Endothelial cell of umbilical vein (primary cell): ENCODE measurements around the gene TBC1D4. TPM values are rescaled to one million over a fixed set of nuclear protein-coding genes. Genes with fewer than 3 reads are reported as not detected.

Experiments
- BruUV-seq: library from RNA; stranded (reverse); fragments of 400-500 nt; replicated peaks from 2 replicates; lab custom pipeline; 2021; lab: Mats Ljungman, UMichigan
- CTCF ChIA-PET: fragments of 300-600, 350-600 bp; sonication (Branson Sonifier 250); formaldehyde crosslinking; loops from one replicate; lab custom pipeline; 2021; ENCODE audit warnings: antibody characterized with exemption, inconsistent platforms; lab: Charles Lee
- POLR2A ChIA-PET: fragments of 300-600, 350-600 bp; sonication (Branson Sonifier 250); formaldehyde crosslinking; loops from one replicate; lab custom pipeline; 2021; ENCODE audit warnings: antibody characterized with exemption, inconsistent platforms; lab: Charles Lee
- DNase-seq: peaks from one replicate; pipeline ENCODE4 v3.0.0-alpha.2; 2011; ENCODE audit warnings: low read depth, low spot score
- FAIRE-seq: peaks from 2 replicates; lab custom pipeline; 2011; peaks lifted over from hg19 to GRCh38; lab: Jason Lieb, UNC
- H2AFZ ChIP-seq: 2 replicates; pipeline ENCODE4 v1.6.0; 2012; ENCODE audit warnings: low read depth, low read length, control low read depth, inconsistent platforms
- H3K27ac ChIP-seq: 2 replicates; pipeline ENCODE4 v1.5.1; 2011; ENCODE audit warnings: low read depth, mild to moderate bottlenecking, control low read depth, low read length, moderate library complexity; ENCODE audit not compliant: insufficient read depth
- H3K27me3 ChIP-seq, 2 experiments: 2 replicates each; pipeline versions ENCODE4 v1.6.0 to v1.6.1; 2011; ENCODE audit warnings: low read length in 2 of 2, mixed read lengths in 1 of 2; ENCODE audit not compliant: control insufficient read depth in 2 of 2, insufficient read depth in 2 of 2
- H3K36me3 ChIP-seq, 2 experiments: 2 replicates in 1 of 2; 3 replicates in 1 of 2; pipeline ENCODE4 v1.5.1; 2011; ENCODE audit warnings: low read length in 2 of 2, mild to moderate bottlenecking in 1 of 2, moderate library complexity in 1 of 2; ENCODE audit not compliant: control insufficient read depth in 2 of 2, insufficient read depth in 2 of 2; ENCODE audit errors: extremely low read depth in 1 of 2
- H3K4me1 ChIP-seq: 3 replicates; pipeline ENCODE4 v1.5.1; 2011; ENCODE audit warnings: mild to moderate bottlenecking, low read length; ENCODE audit not compliant: control insufficient read depth, insufficient read depth; ENCODE audit errors: extremely low read depth
- H3K4me2 ChIP-seq: 2 replicates; pipeline ENCODE4 v1.6.1; 2011; ENCODE audit warnings: low read length, control low read depth, mixed read lengths; ENCODE audit not compliant: insufficient read depth
- H3K4me3 ChIP-seq, 3 experiments: fragments of 200-600 bp in 1 of 3; sonication (generic), shearing (Covaris generic) in 1 of 3; replicated peaks in 1 of 3; 2 replicates each; pipeline ENCODE4 v1.5.1; 2011 to 2016; ENCODE audit warnings: control low read depth in 3 of 3, low read length in 3 of 3, mild to moderate bottlenecking in 2 of 3, inconsistent platforms in 1 of 3, low read depth in 1 of 3, moderate library complexity in 1 of 3; ENCODE audit not compliant: insufficient read depth in 1 of 3
- H3K79me2 ChIP-seq: 2 replicates; pipeline ENCODE4 v1.6.0; 2012; ENCODE audit warnings: low read length, inconsistent platforms; ENCODE audit not compliant: control insufficient read depth, insufficient read depth
- H3K9ac ChIP-seq: replicated peaks from 2 replicates; pipeline ENCODE3; 2011; ENCODE audit warnings: low read length, control low read depth; ENCODE audit not compliant: insufficient read depth; ENCODE audit errors: extremely low read depth
- H3K9me1 ChIP-seq: replicated peaks from 3 replicates; pipeline ENCODE4 v1.6.0; 2011; ENCODE audit warnings: mild to moderate bottlenecking, low read length; ENCODE audit not compliant: control insufficient read depth, insufficient read depth; ENCODE audit errors: extremely low read depth
- H3K9me3 ChIP-seq: replicated peaks from 2 replicates; pipeline ENCODE4 v1.5.1; 2012; ENCODE audit warnings: low read length, inconsistent platforms; ENCODE audit not compliant: control insufficient read depth, insufficient read depth
- H4K20me1 ChIP-seq: replicated peaks from 2 replicates; pipeline ENCODE3; 2011; ENCODE audit warnings: mild to moderate bottlenecking, low read length; ENCODE audit not compliant: control insufficient read depth, insufficient read depth; ENCODE audit errors: extremely low read depth
- EZH2 ChIP-seq: IDR thresholded peaks from 2 replicates; pipeline ENCODE4 v1.6.1; 2012; ENCODE audit warnings: borderline replicate concordance, low read depth, mild to moderate bottlenecking, moderate library complexity, low read length, inconsistent platforms; ENCODE audit not compliant: severe bottlenecking
- FOS ChIP-seq: IDR thresholded peaks from 2 replicates; pipeline ENCODE4 v1.6.1; 2011; ENCODE audit warnings: mild to moderate bottlenecking, low read length, moderate library complexity, borderline replicate concordance; ENCODE audit not compliant: insufficient read depth
- GATA2 ChIP-seq: IDR thresholded peaks from 2 replicates; pipeline ENCODE4 v1.7.0; 2011; ENCODE audit warnings: low read depth, mild to moderate bottlenecking, moderate library complexity, mixed read lengths, low read length; ENCODE audit not compliant: insufficient read length, insufficient read depth
- JUN ChIP-seq: IDR thresholded peaks from 2 replicates; pipeline ENCODE4 v1.6.1; 2011; ENCODE audit warnings: borderline replicate concordance, low read depth; ENCODE audit not compliant: insufficient read length, insufficient read depth
- POLR2A ChIP-seq: IDR thresholded peaks from 2 replicates; pipeline ENCODE4 v1.6.1; 2012; ENCODE audit warnings: low read depth, mild to moderate bottlenecking, control low read depth, low read length
- POLR2AphosphoS5 ChIP-seq: IDR thresholded peaks from 2 replicates; pipeline ENCODE4 v1.6.1; 2012; ENCODE audit warnings: low read depth, mild to moderate bottlenecking, control low read depth, low read length, moderate library complexity; ENCODE audit not compliant: insufficient read depth
- dilution Hi-C: fragments of 300-500 bp; cut with MboI; formaldehyde crosslinking; loops from one replicate; pipeline ENCODE4 v1.15.0; 2019; ENCODE audit warnings: low sequenced_read_pairs; ENCODE audit not compliant: extremely low pct_ligation_motif_present
- intact Hi-C: fragments of 100-400 bp; cut with micrococcal nuclease; formaldehyde crosslinking; loops from one replicate; pipeline ENCODE4 v1.10.0; 2022
- polyA plus RNA-seq, 4 experiments: library from polyadenylated mRNA; depleted of rRNA in 3 of 4; stranded (reverse) in 3 of 4; unstranded in 1 of 4; fragments of >200 nt; gene quantifications; 2 replicates each; pipeline versions ENCODE4 v1.2.1 to v1.2.3, GENCODE V29; 2011 to 2012; ENCODE audit warnings: missing spikeins in 1 of 4
- total RNA-seq: library from RNA; stranded (reverse); gene quantifications from 2 replicates; pipeline ENCODE4 v1.2.3, GENCODE V29; 2021
- TF ChIP-seq, protein P1 (sequence below), 2 donors: IDR thresholded peaks; 1 replicate in 1 of 2; 2 replicates in 1 of 2; pipeline ENCODE4 v1.5.1; 2011; ENCODE audit warnings: low read length in 2 of 2, mild to moderate bottlenecking in 2 of 2, moderate library complexity in 2 of 2, control low read depth in 1 of 2, inconsistent platforms in 1 of 2, low read depth in 1 of 2; ENCODE audit not compliant: insufficient read depth in 1 of 2; ENCODE audit errors: extremely low read depth in 1 of 2

Gene TBC1D4
- total and polyA plus RNA-seq, 2 donors (not counting 3 experiments of a cell fraction or from before 2014, with no cell fraction given): 58.3 to 81.0 TPM

DNA sequence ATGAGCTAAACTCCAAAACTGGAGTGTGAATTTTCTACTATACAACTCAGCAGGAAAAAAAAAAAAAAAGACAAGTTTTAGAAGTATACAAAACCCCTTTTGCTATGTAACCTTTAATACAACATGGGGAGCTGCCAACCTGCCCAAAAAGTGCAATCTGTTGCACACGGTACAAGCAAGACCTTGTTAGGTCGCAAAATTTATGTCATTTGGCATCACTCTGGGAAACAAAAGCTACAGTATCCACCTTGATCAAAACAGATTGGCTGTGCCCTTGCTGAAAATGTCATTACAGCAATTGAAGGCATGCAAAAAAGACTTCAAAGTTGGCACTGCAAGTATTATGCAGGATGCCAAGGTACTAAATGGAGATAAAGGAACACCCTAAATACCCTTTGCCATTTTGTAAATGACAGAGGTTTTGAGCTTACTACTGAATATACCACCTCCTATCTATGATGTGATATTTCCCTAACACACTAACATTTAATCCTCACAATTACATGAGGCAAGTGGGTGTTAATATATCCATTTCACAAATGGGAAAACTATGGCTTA lies 150.1 kb downstream of the TBC1D4 start:
- Histone ChIP-seq H3K4me3 (no peak overlapping the region), H2AFZ (no peak overlapping the region), H3K79me2 (peaks cover 2% of the 10 kb centered on the region), H3K27ac (no peak overlapping the region), H3K4me2 (no peak overlapping the region), H3K9me1 (peaks cover 2% of the 10 kb centered on the region), H3K9ac (no peak overlapping the region), H3K9me3 (no peaks in the 10 kb centered on the region), H3K4me1 (peaks cover 11% of the 10 kb centered on the region), H4K20me1 (no peaks in the 10 kb centered on the region), H3K27me3 (no peaks in the 10 kb centered on the region), H3K36me3 (peaks cover 8 to 9% of the 10 kb centered on the region in 2 experiments)
- POLR2A ChIA-PET: no interaction called here
- DNase-seq (no peak), FAIRE-seq (no peak)
- dilution Hi-C loops: no loop called here
- TF ChIP-seq JUN (no peak), EZH2 (no peak), FOS (no peak), POLR2A (no peak), GATA2 (no peak), POLR2AphosphoS5 (no peak)
- TF ChIP-seq, protein P1, sequence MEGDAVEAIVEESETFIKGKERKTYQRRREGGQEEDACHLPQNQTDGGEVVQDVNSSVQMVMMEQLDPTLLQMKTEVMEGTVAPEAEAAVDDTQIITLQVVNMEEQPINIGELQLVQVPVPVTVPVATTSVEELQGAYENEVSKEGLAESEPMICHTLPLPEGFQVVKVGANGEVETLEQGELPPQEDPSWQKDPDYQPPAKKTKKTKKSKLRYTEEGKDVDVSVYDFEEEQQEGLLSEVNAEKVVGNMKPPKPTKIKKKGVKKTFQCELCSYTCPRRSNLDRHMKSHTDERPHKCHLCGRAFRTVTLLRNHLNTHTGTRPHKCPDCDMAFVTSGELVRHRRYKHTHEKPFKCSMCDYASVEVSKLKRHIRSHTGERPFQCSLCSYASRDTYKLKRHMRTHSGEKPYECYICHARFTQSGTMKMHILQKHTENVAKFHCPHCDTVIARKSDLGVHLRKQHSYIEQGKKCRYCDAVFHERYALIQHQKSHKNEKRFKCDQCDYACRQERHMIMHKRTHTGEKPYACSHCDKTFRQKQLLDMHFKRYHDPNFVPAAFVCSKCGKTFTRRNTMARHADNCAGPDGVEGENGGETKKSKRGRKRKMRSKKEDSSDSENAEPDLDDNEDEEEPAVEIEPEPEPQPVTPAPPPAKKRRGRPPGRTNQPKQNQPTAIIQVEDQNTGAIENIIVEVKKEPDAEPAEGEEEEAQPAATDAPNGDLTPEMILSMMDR (IDR thresholded peaks at IDR 0.05; ENCODE audit: extremely low read depth in 1 of 2, insufficient read depth in 1 of 2, low read depth in 1 of 2, low read length in 2 of 2): no peak
- no TSS peak for BruUV-seq
- CTCF ChIA-PET: interaction anchor here (1.1 to 3.0 kb wide), 2 partner anchors 13 to 26 kb away, joined by 3 to 11 read pairs; no protein-coding TSS in a partner anchor
- intact Hi-C loops: no loop called here
